GM19035 (cell line): Measurements from ENCODE around the gene CCT4.
"Not testable (repeated sequence)": the region's sequence is repeated elsewhere in the genome, so short reads cannot be mapped to it uniquely, and the experiment has no call there.

Experiments used
- ATAC-seq: cut with Tn5 transposase; IDR thresholded peaks from one replicate; pipeline ENCODE4 v1.9.1; 2021; ENCODE audit not compliant: unreplicated experiment

The CCT4 gene

DNA sequence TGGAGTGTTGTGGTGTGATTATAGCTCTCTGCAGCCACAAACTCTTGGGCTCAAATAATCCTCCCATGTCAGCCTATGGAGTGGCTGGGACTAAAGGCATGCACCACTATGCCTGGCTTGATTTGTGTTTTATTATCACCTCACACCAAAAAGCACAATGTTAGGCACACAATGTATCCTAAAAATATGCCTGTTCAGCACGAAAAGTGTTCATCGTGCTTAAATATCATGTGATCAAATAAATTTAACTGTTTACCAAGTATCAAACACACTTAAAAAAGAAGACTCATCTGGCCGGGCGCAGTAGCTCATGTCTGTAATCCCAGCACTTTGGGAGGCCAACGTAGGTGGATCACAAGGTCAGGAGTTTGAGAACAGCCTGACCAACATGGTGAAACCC lies 5.6 kb downstream of the CCT4 start:
- ATAC-seq, result no peak

DNA sequence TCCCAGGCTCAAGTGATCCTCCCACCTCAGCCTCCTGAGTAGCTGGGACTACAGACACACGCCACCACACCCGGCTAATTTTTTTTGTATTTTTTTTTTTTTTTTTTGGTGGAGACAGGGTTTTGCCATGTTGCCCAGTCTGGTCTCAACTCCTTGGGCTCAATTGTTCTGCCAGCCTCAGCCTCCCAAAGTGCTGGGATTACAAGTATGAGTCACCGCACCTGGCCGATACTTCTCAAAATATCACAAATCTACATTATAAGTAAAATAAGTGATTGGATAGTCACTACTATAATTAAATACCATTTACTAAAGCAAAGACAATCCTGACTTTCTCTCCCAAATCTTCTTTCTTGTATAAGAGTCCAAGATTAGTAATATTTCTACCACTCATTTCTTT lies 9.1 kb downstream of the CCT4 start:
- ATAC-seq, result not testable (repeated sequence)

DNA sequence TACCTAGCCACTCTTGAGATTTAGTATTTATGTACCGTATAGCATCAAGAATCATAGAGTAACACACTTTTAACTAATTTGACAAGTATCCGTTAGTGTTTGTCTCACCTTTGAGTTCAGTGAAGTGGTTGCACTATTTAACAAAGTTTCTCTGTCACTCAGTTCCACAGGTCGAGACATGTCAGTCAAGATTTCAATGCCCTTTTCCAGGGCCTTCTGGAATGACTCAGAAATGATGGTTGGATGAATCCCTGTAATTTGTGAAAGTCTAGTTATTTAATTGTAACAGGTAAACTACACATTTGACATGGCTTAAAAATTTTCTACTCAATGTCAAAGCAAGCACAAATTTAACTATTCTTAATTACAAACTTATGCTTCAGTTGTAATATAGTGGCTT lies 9.7 kb downstream of the CCT4 start:
- no peak for ATAC-seq

DNA sequence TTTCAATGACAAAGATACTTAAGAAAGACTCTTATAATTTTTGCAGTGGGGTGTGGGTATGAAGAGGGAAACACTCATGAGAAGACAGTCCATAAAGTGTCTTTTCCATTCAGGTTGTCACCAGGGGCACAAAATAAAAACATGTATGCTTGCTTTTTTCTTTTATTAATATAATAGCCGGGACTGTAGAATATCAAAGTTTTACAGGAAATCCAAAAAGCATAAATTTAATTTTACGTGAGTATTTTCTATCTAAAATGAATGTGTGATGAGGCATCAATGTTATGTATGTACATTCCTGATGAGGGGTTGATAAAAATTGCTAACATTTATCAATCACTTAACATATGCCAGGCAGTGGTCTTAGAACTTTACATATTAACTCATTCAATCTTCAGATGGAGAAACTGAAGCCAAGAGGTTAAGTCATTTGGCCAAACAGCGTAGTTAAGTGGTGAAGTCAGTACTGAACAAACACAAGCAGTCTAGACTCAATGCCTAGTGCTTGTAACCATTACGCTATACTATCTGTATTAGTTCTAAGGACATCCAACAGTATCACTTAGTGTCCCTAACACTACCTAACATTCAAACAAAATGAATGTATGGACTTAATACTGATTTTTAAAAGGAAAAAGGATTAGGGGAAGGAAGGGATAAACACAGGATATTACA lies 10.7 kb downstream of the CCT4 start:
- no peak for ATAC-seq

DNA sequence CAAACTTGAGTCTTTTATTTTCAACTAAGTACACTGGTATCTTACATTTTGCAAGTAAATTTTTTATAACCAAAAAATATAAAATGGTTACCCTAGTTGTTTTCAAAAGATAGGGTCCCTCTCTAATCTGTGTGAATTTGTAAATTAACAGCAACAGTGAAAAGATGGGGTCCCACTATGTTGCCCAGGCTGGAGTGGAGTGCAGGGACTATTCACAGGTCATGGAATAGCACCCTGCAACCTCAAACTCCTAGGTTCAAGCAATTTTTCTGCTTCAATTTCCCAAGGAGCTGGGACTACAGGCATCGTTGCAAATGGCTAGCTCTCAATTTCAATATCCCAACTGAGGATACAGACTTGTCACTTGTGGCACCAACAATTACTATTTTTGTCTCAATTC lies 12.1 kb downstream of the CCT4 start:
- no peak for ATAC-seq

DNA sequence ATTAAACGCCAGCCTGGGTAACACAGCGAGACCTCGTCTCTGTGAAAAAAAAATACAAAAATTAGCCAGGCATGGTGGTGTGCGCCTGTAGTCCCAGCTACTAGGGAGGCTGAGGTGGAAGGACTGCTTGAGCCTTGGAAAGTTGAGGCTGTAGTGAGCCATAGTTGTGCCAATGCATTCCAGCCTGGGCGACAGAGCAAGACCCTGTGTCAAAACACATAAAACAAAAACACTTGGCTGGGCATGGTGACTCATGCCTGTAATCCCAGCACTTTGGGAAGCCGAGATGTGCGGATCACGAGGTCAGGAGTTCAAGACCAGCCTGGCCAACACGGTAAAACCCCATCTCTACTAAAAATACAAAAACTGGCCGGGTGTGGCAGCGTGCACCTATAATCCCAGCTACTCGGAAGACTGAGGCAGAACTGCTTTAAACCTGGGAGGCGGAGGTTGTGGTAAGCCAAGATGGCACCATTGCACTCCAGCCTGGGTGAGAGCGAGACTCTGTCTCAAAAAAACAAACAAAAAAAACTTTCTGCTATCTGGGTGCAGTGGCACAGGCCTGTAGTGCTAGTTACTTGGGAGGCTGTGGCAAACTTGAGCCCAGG lies 21.9 kb downstream of the CCT4 start:
- not testable (repeated sequence) for ATAC-seq

DNA sequence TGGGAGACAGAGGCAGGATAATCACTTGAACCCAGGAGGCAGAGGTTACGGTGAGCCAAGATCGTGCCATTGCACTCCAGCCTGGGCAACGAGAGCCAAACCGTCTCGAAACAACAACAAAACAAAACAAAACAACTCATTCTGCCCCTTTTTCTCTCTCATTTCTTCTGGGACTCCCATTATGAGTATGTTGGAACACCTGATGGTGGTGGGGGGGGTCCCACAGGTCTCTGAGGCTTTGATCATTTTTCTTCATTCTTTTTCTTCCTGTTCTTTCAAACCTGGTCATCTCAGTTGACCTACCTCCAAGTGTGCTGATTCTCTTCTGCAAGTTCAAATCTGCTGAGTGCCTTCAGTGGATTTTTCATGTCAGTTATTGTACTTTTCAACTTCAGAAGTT lies 26.4 kb downstream of the CCT4 start:
- no peak for ATAC-seq

DNA sequence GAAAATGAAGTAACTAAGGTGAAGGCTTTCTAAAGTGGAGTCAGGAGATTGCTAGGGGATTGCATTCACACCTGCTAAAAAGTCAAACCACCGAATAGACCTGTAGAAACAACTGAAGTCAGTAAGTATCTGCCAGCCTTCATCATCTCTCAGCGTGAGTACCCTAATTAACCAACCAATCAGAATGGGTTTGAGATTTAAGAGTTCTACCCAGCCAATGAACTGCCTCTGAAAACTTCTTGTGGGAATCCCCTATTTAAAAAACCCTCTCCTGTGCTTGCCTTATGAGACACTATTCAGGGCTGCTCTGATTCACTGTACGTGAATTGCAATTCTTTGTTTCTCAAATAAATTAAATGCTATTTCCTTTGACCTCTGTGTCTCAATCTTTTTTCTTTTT lies 31.2 kb downstream of the CCT4 start:
- ATAC-seq, result no peak

DNA sequence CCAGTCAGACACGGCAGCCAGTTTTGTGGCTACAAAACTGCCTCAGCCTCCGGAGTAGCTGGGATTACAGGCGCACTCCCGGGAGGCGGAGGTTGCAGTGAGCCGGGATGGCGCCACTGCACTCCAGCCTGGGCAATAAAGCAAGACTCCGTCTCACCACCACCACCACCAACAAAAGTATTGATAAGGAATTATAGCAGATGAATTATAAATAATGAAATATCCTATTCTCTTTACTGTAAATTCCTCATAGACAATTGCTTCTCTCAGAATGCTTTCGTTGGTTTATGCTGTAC lies 33.2 kb downstream of the CCT4 start:
- ATAC-seq, result no peak

DNA sequence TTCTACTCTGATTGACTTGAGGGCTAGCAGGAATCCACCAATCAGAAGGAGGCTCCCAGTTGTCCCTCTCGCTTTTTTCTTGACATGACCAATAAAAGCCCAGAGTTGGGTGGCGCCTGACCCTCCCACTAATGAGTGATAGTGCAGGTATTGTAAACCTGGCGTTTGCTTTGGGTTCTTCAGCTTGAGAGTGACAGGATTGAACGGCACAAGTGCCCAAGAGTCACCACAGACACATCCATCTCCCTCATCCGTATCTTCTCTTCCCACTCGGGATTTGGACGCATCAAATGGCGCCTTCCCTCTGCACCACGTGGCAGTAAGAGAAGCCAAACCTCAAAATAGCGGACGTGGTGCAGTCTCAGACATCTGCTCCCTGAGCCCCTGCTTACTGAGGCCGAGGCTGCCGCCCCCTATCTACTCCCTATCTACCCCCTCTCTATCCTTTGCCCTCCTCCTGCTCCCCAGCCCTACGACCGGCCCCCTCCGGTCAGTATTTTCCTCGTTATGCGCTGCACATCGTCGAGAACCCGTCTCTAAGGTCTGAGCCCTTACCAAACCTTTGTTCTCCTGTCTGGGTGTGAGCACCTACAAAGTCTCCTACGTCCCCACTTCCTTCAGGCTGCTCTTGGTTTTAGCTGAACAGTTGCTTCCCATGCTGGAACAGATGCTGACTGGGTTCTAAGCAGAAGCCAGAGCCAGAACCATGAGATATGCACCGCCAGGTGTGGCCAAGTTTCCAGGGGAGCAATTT lies 33.7 kb downstream of the CCT4 start:
- peak; percentile 91 for ATAC-seq

DNA sequence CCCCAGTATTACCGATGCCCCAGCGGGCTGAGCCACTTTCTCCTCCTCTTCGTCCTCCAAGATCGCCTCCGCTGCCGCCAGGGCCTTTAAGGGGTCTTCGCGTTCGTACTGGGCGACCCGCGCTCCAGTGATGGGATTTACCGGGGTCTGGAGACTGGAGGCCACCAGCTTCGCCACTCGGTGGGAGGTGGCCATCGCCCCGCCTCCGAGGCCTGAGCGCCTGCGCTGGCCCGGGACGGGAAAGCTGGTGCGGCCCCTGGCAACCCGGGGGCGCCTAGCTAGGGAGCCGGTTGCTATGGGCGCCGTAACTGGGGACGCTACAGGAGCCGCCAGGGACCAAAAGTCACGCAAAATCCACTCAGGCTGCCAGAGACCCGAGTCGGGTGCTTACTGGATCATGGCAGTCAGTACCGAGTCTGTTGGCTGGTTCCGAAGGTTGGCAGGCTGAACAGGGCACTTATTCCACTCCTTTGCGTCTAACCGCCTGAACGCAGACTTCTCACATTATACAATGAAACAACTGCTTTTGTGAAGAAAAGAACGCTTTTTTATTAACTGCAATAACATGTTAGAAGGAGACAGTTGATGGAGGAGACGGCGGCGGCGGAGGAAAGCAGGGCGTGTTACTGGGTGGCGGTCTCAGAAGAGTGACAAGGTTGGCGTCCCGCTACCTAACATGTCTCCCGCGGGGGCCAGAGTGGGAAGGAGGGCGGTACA lies 34.5 kb downstream of the CCT4 start, which contains the start of gene FAM161A:
FAM161A (minus strand) TSS at position 214 of the 717 bp plus-strand sequence; CDS start at position 195, 19 bp downstream.
- ATAC-seq, result peak; percentile 83

DNA sequence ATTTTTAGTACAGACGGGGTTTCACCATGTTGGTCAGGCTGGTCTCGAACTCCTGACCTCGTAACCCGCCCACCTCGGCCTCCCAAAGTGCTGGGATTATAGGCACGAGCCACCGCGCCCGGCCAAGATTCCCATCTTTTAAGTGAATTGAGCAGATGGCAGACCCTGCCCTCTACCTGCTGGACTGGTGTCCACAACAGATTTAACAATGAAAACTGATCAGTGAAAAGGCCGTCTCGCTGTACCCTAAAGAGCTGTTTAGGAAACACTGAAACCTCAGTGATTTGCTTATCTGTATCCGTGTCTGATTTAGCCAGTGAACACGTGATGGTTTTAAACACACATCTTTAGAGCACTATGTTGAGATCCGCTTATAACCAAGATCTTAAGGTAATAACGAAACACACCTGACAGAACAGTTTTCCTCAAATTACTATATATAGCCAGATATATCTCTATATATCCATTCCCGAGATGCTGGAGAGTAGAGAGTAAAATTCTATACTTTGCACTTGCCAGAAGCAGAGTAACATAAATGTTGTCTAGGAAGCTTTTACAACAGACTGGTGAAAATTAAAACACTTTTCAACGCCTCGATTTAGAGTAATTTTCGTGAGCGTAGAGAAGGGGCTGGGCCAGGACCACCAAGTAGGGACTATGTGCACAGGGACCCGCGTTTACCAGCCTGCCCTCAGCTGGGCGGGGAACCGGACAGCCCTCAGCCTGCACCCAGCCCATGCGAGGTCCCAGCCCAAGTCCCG lies 35.2 kb downstream of the CCT4 start:
- peak; percentile 57 for ATAC-seq

DNA sequence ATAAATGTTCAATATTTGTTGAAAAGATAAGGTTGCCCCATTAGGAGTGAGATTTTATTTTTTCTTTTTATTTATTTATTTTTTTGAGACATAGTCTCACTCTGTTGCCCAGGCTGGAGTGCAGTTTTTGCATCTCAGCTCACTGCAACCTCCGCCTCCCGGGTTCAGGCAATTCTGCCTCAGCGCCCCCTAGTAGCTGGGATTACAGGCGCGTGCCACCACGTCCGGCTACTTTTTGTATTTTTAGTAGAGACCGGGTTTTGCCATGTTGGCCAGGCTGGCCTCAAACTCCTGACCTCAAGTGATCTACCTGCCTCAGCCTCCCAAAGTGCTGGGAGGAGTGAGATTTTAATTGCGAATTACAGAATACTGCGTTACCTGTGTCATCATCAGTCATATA lies 37.2 kb downstream of the CCT4 start:
- ATAC-seq, result not testable (repeated sequence)

DNA sequence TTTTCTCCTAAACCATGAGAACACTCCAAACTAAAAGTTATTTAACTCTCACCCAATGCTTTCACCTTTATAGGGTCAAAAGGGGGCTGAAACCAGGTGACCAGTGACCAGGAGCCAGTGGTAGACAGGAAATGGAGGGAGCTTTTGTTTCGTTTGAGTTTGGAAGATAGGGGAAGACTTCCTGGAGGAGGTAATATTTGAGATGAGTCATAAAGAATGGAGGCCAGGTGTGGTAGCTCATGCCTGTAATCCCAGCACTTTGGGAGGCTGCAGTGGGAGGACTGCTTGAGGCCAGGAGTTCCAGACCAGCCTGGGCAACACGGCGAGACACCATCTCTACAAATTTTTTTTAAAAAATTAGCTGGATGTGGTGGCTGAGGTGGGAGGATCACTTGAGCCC lies 43.1 kb downstream of the CCT4 start:
- no peak for ATAC-seq

DNA sequence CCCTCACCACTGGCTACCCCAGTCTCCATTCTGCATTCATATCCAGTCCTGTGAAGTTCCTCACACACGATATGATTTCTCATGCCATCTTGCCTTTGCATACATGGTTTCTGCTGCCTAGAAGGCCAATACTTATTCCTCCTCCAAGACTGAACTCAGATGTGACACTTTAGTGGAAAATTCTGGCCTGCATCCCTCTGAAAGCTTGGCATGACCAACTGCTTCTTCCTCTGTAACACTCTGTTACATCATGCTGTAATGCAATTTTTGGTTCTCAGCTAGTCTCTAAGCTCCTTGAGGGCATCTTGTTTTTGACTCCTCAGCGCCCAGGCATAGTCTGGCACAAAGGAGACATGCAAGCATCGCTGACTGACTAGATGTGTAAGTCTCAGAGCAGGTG lies 47.2 kb downstream of the CCT4 start:
- no peak for ATAC-seq

DNA sequence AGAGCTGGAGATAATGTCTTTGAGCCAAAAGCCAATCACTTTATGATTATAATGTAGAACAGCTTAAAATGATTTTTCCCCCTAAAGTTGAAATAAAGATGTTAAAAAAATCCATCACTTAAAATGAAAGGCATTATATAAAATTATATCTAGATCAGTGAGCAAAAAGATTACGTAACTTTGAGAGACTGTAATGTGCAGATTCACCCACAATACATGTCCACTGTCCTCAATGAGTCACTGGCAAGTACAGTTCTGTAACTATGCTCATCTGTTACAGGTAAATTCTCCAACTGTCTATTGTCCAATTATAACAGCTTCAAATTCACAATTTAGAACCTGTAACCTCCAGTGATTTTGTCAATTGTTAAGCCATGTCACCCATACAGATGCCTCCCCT lies 53.6 kb downstream of the CCT4 start:
- ATAC-seq, result no peak

DNA sequence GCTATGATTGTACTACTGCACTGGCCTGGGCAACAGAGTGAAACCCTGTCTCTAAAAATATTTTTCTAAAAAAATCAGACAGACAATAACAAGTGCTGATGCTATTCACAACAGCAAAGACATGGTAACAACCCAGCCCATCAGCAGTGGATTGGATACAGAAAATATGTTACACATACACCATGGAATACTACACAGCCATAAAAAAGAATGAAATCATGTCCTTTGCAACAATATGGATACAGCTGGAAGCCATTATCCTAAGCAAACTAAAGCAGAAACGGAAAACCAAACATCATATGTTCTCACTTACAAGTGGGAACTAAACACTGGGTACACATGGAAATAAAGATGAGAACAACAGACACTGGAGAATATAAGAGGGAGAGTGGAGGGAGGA lies 54.5 kb downstream of the CCT4 start:
- ATAC-seq, result no peak

DNA sequence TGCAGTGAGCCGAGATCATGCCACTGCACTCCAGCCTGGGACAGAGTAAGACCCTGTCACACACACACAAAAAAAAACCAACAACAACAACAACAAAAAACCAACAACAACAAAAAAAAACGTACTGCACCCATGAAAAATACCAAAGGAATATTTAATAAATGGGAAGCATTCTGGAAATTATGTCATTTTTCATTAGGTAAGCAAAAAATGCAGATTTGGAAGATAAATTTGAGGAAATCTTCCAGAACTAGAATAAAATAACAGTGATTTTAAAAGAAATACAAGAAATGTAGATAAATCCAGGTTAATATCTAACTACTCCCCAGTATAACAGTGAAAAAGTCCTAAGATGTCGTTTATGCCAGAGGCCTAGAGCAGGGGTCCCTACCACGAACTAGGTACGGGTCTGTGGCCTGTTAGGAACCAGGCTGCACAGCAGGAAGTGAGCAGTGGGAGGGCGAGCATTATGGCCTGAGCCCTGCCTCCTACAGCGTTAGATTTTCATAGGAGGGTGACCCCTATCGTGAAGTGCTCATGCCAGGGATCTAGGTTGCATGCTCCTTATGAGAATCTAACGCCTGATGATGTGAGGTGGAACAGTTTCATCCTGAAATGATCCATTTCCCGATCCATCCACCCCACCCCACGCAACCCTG lies 56.1 kb downstream of the CCT4 start:
- ATAC-seq, result no peak

DNA sequence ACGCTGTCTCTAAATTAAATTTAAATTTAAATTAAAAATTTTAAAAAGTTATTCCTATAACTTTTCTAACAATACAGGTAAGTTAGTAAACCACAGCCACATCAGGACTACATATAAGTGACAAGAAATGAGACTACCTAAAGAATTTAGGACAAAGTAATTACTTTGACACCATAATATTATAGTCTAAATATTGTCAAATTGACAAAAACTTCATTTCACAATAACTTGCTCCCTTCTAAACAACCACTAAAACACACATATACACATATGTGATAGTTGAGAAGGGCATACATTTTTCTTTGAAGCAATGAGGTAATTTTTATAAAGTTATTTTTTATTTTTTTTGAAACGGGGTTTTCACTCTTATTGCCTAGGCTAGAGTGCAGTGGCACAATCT lies 66.2 kb downstream of the CCT4 start:
- ATAC-seq, result no peak
